Panc1 (cell line): ENCODE measurements around the gene MYEF2. TPM values are rescaled to one million over a fixed set of nuclear protein-coding genes. Genes with fewer than 3 reads are reported as not detected.

Experiments used
- ATAC-seq: fragments of 200-7000 bp; cut with Tn5 transposase; 2 replicates; pipeline ENCODE4 v1.9.1; 2020; ENCODE audit warnings: mild to moderate bottlenecking, moderate library complexity
- BruUV-seq: library from RNA; stranded (reverse); fragments of 400-500 nt; replicated peaks from 2 replicates; lab custom pipeline; 2021; lab: Mats Ljungman, UMichigan
- CTCF ChIA-PET: fragments of 300-600 bp; sonication (Branson Sonifier 250); formaldehyde crosslinking; loops from one replicate; lab custom pipeline; 2022; ENCODE audit warnings: antibody characterized with exemption; lab: Charles Lee
- POLR2A ChIA-PET: fragments of 300-600 bp; sonication (Branson Sonifier 250); formaldehyde crosslinking; loops from one replicate; lab custom pipeline; 2022; ENCODE audit warnings: antibody characterized with exemption; lab: Charles Lee
- DNase-seq: peaks from one replicate; pipeline ENCODE4 v3.0.0-alpha.2; 2010; ENCODE audit warnings: low read depth, low spot score
- H3K27ac ChIP-seq: 2 replicates; pipeline ENCODE4 v1.5.1; 2011; ENCODE audit warnings: mild to moderate bottlenecking, low read length, inconsistent platforms
- H3K27me3 ChIP-seq: fragments of 200-500 bp; sonication (Bioruptor generic); 2 replicates; pipeline ENCODE4 v1.6.0; 2014; ENCODE audit warnings: low read length, inconsistent platforms; ENCODE audit not compliant: control insufficient read depth, insufficient read depth
- H3K36me3 ChIP-seq: fragments of 200-500 bp; sonication (Bioruptor generic); 2 replicates; pipeline ENCODE4 v1.5.1; 2014; ENCODE audit warnings: inconsistent platforms, mild to moderate bottlenecking, low read length, moderate library complexity; ENCODE audit not compliant: control insufficient read depth, insufficient read depth
- H3K4me1 ChIP-seq: 2 replicates; pipeline ENCODE4 v1.5.1; 2011; ENCODE audit warnings: inconsistent platforms, mild to moderate bottlenecking, low read length, moderate library complexity; ENCODE audit not compliant: control insufficient read depth, insufficient read depth
- H3K4me3 ChIP-seq, 2 experiments: 2 replicates each; pipeline ENCODE4 v1.5.1; 2011 to 2012; ENCODE audit warnings: low read depth in 2 of 2, low read length in 2 of 2, mild to moderate bottlenecking in 2 of 2, inconsistent platforms in 1 of 2, moderate library complexity in 1 of 2
- H3K9me3 ChIP-seq: fragments of 200-500 bp; sonication (Bioruptor generic); 2 replicates; pipeline ENCODE4 v1.5.1; 2014; ENCODE audit warnings: low read depth, mild to moderate bottlenecking, inconsistent platforms, low read length, moderate library complexity; ENCODE audit not compliant: control insufficient read depth, insufficient read depth
- POLR2AphosphoS5 ChIP-seq: IDR thresholded peaks from 2 replicates; pipeline ENCODE4 v1.6.1; 2012; ENCODE audit warnings: mild to moderate bottlenecking, low read depth, low read length, moderate library complexity
- SIN3A ChIP-seq: IDR thresholded peaks from 2 replicates; pipeline ENCODE4 v1.6.1; 2012; ENCODE audit warnings: low read depth, mild to moderate bottlenecking, low read length, moderate library complexity, borderline replicate concordance; ENCODE audit not compliant: insufficient read depth
- TCF7L2 ChIP-seq: IDR thresholded peaks from 2 replicates; pipeline ENCODE4 v1.6.1; 2011; ENCODE audit warnings: mild to moderate bottlenecking, low read depth, low read length, inconsistent platforms
- in situ Hi-C: cut with HindIII; loops from 2 replicates; pipeline ENCODE4 v1.10.0; 2016; ENCODE audit warnings: low sequenced_read_pairs, low pct_unique_long_range_greater_than_20kb
- intact Hi-C: fragments of 100-400 bp; cut with micrococcal nuclease; formaldehyde crosslinking; loops from one replicate; pipeline ENCODE4 v1.10.0; 2022; ENCODE audit not compliant: unreplicated experiment
- total RNA-seq: library from RNA; stranded (reverse); gene quantifications from one replicate; pipeline ENCODE4 v1.2.1, GENCODE V29; 2021; ENCODE audit not compliant: unreplicated experiment
- TF ChIP-seq, protein P1 (sequence below): fragments of 450-650 bp; IDR thresholded peaks from 2 replicates; pipeline ENCODE4 v1.5.1; 2017; ENCODE audit warnings: mild to moderate bottlenecking
- TF ChIP-seq, protein P2 (sequence below), 2 experiments: IDR thresholded peaks; 2 replicates each; pipeline ENCODE4 v1.6.1; 2011 to 2012; ENCODE audit warnings: low read depth in 2 of 2, control low read depth in 1 of 2, low read length in 1 of 2, mild to moderate bottlenecking in 1 of 2, moderate library complexity in 1 of 2; ENCODE audit not compliant: insufficient read depth in 1 of 2

Gene MYEF2
- total RNA-seq, 1 experiment from 2014 or later = 71.3 TPM

GRCh38 chr15:48186271-48186670, 8.2 kb upstream of the MYEF2 start:
- ATAC-seq = no peak
- intact Hi-C loops (no loop called here), in situ Hi-C loops (no loop called here)
- no peak for DNase-seq
- Histone ChIP-seq H3K36me3 (no peaks in the 10 kb centered on the region), H3K4me3 (no peak overlapping the region), H3K27me3 (peaks cover 11% of the 10 kb centered on the region), H3K27ac (no peak overlapping the region), H3K4me1 (no peaks in the 10 kb centered on the region), H3K9me3 (no peaks in the 10 kb centered on the region)
- POLR2A ChIA-PET = no interaction called here
- TF ChIP-seq TCF7L2 (no peak), SIN3A (no peak), POLR2AphosphoS5 (no peak)
- TF ChIP-seq, protein P1, sequence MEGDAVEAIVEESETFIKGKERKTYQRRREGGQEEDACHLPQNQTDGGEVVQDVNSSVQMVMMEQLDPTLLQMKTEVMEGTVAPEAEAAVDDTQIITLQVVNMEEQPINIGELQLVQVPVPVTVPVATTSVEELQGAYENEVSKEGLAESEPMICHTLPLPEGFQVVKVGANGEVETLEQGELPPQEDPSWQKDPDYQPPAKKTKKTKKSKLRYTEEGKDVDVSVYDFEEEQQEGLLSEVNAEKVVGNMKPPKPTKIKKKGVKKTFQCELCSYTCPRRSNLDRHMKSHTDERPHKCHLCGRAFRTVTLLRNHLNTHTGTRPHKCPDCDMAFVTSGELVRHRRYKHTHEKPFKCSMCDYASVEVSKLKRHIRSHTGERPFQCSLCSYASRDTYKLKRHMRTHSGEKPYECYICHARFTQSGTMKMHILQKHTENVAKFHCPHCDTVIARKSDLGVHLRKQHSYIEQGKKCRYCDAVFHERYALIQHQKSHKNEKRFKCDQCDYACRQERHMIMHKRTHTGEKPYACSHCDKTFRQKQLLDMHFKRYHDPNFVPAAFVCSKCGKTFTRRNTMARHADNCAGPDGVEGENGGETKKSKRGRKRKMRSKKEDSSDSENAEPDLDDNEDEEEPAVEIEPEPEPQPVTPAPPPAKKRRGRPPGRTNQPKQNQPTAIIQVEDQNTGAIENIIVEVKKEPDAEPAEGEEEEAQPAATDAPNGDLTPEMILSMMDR = no peak
- TF ChIP-seq, protein P2, sequence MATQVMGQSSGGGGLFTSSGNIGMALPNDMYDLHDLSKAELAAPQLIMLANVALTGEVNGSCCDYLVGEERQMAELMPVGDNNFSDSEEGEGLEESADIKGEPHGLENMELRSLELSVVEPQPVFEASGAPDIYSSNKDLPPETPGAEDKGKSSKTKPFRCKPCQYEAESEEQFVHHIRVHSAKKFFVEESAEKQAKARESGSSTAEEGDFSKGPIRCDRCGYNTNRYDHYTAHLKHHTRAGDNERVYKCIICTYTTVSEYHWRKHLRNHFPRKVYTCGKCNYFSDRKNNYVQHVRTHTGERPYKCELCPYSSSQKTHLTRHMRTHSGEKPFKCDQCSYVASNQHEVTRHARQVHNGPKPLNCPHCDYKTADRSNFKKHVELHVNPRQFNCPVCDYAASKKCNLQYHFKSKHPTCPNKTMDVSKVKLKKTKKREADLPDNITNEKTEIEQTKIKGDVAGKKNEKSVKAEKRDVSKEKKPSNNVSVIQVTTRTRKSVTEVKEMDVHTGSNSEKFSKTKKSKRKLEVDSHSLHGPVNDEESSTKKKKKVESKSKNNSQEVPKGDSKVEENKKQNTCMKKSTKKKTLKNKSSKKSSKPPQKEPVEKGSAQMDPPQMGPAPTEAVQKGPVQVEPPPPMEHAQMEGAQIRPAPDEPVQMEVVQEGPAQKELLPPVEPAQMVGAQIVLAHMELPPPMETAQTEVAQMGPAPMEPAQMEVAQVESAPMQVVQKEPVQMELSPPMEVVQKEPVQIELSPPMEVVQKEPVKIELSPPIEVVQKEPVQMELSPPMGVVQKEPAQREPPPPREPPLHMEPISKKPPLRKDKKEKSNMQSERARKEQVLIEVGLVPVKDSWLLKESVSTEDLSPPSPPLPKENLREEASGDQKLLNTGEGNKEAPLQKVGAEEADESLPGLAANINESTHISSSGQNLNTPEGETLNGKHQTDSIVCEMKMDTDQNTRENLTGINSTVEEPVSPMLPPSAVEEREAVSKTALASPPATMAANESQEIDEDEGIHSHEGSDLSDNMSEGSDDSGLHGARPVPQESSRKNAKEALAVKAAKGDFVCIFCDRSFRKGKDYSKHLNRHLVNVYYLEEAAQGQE (IDR thresholded peaks at IDR 0.05; ENCODE audit: insufficient read depth in 1 of 2, low read depth in 2 of 2, low read length in 1 of 2) = no peak
- CTCF ChIA-PET = no interaction called here
- BruUV-seq = no TSS peak

- Histone ChIP-seq H3K36me3 (no peaks in the 10 kb centered on the region), H3K9me3 (no peaks in the 10 kb centered on the region), H3K27me3 (peaks cover 10% of the 10 kb centered on the region), H3K4me3 (no peak overlapping the region), H3K27ac (no peak overlapping the region), H3K4me1 (no peaks in the 10 kb centered on the region)
- BruUV-seq = no TSS peak
- ATAC-seq (no peak), DNase-seq (no peak)
- in situ Hi-C loops = no loop called here
- ChIA-PET CTCF (no interaction called here), POLR2A (no interaction called here)
- intact Hi-C loops = no loop called here
- no peak for TF ChIP-seq POLR2AphosphoS5
- TF ChIP-seq SIN3A = no peak
- TF ChIP-seq TCF7L2 = no peak
- TF ChIP-seq, protein P1 = no peak
- TF ChIP-seq, protein P2 (IDR thresholded peaks at IDR 0.05; ENCODE audit: insufficient read depth in 1 of 2, low read depth in 2 of 2, low read length in 1 of 2) = no peak
These were observed 7.4 kb upstream of the MYEF2 start for GRCh38 chr15:48185529-48185928.
